GM15510 (cell line): ENCODE data around the gene AKAP6.

Experiments
- POLR2A ChIP-seq: IDR thresholded peaks from 3 replicates; pipeline ENCODE4 v1.6.1; 2011; ENCODE audit warnings: borderline replicate concordance; ENCODE audit not compliant: insufficient read length; ENCODE audit errors: extremely low read depth

AKAP6 gene

DNA sequence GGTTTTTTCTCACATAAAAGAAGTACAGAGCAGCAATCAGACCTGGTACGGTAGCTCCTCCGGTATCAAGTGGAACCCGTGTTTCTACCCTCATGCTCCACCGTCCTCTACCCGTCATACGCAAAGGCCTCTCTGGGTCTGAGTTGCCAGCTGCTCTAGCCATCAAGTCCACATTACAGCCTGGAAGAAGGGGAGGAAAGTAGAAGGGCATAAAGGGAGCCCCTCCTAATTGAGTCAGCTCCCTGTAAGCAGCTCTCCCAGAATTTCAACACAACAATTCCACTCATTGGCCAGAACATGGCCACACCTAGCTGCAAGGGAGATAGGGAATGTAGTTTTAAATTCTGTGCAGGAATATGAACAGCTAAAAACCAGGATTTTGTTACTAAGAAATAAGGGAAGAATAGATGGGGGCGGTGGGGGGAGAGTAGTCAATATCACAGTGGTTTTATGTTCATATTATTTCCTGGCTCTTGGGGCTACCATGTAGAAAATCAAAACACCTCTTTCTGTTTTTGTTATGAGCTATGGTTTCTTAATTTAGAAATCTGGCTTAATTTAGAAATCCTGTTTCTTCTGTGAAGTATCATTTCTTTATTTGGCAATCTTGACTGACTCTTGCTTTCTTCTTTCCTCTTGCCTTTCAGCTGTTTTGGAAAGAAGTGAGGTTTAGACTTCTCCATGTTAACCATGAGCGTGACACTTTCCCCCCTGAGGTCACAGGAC is 103.9 kb downstream of the AKAP6 start:
- TF ChIP-seq POLR2A = no peak

DNA sequence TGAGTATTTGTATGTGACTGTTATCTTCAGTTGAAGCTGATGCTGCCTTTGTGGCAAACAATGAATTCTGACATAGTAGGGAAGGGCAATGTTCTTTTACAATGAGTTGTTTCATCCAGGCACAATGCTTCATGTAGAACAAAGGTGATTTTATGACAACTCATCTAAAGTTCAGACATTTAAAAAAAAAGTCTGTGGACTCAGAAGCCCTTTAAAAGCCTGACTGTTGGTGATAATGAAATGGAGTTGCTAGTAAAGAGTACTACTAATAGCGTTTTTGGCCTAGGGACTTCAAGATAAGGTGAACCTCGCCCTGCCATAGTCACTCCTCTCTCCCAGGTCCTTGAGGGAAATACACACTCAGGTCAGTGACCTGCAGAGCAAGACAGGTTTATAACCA is 105.1 kb downstream of the AKAP6 start:
- no peak for TF ChIP-seq POLR2A

DNA sequence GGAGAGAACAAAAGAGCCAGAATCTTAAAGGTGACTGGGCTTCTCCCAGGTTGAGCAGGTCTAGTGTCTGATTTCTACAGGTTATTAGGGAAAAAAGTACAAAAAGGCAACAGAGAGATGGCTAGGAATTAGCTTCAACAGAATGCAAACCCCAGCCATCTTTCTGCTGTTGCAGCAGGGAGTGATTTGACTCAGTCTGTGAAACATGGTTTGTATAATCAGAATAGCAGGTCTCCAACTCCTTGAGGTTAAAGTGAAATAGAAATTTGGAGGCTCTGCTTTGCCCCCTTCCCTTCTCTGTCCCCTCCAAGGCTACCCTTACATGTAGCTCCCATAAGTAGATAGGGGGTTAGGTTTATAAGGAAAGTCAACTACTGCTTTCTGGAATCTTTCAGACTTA is 105.8 kb downstream of the AKAP6 start:
- no peak for TF ChIP-seq POLR2A

DNA sequence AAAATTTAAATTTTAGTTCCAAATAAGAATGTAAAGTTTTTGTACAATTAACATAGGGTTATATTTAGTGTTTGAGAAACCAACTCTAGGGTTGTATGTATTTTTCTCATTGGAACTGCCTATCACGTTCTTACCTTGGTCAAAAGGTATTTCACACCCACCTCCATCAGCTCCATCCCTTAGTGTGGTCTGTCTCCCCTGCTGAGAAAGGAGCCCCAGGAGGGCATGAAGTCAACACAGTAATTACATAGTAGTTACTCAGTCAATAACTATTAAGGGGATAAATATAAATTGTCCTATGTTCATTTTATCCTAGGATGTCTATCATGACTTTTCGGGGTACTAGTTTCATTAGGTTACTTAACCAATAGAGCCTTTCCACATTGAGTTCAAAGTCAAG is 106.3 kb downstream of the AKAP6 start:
- TF ChIP-seq POLR2A = no peak

DNA sequence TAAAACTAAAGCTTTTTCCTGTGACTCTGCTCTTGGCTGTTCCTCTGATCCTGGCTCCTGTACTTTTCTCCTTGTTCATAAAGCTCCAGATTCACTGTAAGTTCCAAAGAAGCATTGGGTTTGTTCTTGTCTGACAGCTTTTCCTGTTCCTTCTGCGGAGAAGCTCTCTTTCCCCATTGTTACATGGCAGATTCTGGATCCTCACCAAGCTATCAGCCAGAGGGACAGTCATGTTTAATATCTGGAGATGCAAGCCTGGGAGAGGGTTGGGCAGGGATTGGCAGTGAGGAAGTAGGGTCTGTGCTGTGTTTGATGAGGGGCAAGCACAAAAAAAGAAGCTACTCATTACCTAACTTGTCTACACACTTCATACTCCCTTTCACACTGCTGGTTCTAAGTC is 107.9 kb downstream of the AKAP6 start:
- no peak for TF ChIP-seq POLR2A

DNA sequence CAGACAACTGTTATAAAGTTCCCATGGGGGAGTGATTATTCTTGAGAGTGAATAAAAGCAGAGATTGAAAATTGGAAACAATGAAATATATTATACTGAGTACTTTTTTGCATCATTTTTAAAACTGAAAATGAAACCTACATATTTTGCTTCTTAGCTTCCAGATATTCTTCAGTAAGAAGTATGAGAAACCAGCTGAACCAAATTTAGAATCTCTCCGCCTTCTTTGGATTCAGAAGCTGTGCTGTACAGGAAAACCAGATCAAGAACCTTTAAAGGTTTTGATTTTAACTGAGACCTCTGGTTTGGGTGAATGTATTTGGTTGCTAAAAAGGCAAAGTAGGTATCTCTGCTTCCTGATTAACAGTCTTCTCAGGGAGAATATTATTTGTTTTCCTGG is 109.4 kb downstream of the AKAP6 start:
- no peak for TF ChIP-seq POLR2A

DNA sequence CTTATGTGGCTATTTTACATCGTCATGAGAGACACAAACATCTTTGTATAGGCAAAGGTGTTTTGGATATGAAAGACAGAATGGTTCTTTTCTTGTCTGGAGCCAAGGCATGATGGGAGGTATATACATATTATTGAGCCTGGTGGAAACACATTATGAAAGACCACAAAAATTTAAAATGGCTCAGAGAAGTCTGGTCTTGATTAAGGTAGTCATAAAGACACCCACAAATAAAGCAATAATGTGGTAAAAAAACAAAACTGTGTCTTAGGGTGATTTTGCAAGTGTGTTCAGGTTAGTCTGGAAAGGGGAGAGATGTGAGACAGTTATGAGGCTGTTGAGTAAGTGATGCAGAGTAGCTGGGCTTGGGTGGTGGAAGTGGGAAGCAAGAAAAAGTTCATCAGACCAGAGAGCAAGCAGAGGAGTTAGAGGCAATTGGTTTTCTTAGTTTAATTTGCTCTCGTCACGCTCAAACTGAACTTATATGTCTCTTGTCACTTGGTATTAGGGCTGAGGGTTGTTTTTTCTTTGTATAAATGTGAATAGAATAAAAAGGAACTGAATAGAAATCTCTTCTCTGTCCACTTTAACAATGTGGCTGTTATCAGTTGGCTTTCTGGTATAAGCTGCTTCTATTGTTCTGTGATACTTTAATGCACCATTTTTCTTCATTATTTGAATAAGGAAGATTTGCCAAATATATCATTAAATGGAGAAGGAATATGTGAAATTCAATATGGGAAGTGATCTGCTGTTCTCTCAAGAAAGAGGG is 115.0 kb downstream of the AKAP6 start:
- TF ChIP-seq POLR2A = no peak

DNA sequence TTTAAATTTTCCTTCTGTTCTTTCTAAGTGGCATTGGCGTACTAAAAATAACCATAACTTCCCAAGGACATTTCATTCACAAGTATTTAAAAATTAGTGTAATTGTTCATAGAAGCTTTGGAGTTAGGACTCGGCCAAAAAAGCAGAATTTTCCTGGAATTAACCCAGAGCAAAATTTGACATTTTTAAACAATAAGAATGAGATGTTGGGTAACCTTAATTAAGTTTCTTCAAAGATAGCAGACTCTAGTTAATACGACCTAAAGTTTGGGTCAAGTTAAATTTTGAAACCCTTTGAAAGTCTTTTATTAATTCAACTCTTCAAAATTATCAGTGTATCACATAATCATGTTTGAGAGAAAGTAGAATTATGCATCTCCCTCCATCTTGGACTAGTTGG is 118.3 kb downstream of the AKAP6 start:
- no peak for TF ChIP-seq POLR2A

DNA sequence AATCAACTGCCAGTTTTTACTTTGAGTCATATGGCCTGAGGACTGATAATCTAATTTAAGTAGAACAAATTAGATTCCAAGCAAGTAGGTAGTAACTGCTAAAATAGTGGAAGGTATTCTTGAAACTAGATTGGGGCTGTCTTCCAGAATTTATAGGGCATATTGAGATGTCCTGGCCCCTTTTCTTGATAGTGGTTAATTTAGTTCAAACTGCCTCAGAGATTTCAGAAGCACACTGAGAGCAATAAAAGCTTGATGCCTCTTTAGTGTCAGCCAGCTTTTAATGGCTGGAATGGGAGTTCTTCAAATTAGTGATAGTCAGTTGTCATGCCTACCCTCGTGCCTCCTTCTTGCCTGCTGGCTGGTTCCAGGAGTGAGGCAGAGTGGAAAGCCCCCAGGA is 120.5 kb downstream of the AKAP6 start:
- no peak for TF ChIP-seq POLR2A

DNA sequence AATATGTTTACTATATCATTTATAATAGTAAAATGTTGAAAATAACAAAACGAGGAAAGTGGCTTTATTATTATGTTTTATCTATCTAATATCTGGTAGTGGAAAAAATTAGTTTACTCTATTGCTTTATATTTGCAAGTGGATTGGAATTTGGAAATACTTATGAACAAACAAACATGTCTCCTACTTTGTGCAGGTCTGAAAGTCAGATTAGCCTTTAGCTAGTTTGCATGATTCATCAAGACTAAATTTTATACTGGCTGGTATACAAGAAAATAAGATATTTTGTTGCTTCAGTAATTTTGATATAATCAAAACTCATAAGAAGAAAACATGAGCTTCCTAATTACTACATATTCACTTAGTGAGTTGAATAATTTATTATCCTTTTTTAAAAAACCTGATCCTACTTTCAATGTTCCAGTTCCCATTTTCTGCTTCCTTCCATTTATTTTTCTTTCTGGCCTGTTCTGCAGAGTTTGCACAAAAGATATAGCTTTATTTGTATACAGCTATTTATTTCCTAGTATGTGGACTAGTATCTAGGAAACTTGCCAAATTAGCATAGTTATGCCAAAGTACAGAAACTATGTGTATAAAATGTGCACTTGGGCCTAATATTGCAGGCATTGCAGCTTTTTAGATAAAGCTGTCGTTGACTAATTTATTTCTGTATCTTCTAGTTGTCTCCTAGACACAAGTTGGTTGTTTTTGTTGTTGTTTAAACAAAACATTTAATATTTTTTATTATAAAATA is 122.0 kb downstream of the AKAP6 start:
- TF ChIP-seq POLR2A = no peak

DNA sequence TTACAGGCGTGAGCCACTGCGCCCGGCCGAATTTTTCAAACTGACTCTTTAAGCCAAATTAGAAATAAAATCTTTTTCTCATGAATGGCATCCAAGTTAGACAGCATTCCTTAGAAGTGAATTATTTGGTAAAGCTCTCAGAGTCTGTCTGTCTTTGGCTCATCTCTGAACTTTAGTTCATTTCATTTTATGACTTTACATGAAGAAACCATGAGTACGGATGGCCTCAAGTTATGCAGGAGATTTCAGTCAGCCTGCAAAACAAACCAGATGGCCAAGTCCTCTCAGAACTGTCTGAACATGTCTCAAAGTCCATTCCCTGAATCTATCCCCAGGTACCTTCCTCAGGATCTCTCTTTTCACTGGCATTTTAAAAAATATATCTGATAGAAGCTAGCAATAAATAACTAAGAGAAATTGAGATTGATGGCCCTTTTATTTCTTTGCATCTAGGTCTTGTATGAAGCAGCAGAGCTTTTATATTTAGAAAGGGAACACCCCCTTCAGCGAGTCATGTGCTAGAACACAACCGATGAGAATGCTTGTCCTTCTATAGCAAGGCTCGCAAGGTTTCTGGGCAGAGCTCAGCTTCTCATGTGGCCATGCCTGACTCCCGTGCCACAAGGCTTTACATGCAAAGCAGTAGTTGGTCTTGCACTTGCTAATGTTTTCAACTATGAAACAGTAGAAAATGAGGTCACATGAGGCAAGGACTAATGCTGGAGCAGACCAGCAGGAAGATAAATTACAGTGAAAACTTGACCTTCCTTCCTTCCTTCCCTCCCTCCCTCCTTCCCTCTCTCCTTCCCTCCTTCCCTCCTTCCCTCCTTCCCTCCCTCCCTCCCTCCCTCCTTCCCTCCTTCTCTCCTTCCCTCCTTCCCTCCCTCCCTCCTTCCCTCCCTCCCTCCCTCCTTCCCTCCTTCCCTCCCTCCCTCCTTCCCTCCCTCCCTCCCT is 125.0 kb downstream of the AKAP6 start:
- TF ChIP-seq POLR2A = no peak

DNA sequence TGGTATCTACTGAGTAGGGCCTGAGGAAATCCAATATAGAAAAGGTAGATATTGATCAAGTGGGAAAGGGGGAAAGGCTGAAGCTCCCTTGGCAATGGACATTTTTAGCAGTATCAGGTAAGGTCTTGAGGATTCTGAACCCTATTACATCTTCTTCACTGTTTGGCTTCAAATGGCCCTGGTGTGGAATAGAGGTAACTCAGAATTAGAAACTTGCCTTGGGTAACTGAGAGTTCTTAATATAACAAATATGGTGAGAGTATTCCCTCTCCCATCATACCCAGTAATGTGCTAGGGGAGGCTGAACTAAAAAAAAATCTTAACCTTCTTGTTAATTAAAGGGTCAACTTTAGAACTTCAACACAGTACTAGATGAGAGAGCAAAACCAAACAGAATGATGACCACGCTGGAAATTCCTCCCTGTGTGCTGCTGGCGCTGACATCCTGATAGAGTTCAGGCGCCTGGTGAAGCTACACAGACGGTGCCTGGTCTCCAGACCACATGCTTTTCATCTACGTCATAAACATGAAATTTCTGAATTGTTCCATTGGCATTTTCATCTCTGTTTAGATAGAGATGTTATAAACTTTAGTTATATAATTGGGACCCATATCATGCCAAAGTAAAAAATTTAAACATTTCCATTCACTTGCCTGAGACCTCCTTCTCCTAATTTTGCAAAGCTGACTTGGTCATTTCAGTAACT is 128.3 kb downstream of the AKAP6 start:
- no peak for TF ChIP-seq POLR2A

DNA sequence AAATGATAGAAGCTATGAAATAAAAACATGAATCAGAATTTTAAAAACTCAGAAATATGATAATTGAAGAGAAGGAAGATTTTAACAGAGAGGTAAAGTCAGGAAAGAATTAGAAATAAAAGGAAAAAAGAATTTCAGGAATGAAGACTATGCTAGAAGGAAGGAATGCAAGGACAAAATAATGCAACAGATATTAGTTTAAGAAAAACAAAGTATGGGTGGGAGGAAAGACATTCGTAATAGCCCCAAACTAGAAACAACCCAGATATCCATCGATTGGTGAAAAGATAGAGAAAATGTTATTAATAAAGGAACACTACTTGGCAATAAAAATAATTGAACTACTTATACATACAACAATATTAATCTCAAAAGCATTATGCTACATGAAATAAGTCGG is 129.6 kb downstream of the AKAP6 start:
- TF ChIP-seq POLR2A = no peak

DNA sequence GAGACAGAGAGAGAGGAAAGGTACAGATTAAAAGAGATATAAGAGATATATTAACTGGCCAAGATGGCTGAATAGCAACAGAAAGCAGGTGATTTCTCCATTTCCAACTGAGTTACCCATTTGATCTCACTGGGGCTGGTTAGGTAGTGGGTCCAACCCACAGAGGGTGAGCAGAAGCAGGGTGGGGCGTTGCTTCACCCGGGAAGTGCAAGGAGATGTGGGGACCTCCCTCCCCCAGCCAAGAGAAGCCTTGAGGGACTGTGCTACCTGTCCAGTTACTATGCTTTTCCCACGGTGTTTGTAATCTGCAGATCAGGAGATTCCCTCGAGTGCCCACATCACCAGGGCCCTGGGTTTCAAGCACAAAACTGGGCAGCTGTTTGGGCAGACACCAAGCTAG is 131.2 kb downstream of the AKAP6 start:
- TF ChIP-seq POLR2A = no peak
